A549 treated with AZD2906 at 1 μM for 4 hours (cell line): ENCODE results near the gene BCLAF1. TPM values are rescaled to one million over a fixed set of nuclear protein-coding genes. Genes with fewer than 3 reads are reported as not detected.

ENCODE experiments used
- total RNA-seq: library from RNA; stranded (reverse); fragments of 200-300 nt; extraction: Qiagen RNA extraction; gene quantifications from 5 replicates; pipeline ENCODE4 v1.2.3, GENCODE V29; 2022

BCLAF1 gene, protein sequence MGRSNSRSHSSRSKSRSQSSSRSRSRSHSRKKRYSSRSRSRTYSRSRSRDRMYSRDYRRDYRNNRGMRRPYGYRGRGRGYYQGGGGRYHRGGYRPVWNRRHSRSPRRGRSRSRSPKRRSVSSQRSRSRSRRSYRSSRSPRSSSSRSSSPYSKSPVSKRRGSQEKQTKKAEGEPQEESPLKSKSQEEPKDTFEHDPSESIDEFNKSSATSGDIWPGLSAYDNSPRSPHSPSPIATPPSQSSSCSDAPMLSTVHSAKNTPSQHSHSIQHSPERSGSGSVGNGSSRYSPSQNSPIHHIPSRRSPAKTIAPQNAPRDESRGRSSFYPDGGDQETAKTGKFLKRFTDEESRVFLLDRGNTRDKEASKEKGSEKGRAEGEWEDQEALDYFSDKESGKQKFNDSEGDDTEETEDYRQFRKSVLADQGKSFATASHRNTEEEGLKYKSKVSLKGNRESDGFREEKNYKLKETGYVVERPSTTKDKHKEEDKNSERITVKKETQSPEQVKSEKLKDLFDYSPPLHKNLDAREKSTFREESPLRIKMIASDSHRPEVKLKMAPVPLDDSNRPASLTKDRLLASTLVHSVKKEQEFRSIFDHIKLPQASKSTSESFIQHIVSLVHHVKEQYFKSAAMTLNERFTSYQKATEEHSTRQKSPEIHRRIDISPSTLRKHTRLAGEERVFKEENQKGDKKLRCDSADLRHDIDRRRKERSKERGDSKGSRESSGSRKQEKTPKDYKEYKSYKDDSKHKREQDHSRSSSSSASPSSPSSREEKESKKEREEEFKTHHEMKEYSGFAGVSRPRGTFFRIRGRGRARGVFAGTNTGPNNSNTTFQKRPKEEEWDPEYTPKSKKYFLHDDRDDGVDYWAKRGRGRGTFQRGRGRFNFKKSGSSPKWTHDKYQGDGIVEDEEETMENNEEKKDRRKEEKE
- total RNA-seq: 51.1 to 90.7 TPM (median 63.8 TPM) in 5 replicates

DNA sequence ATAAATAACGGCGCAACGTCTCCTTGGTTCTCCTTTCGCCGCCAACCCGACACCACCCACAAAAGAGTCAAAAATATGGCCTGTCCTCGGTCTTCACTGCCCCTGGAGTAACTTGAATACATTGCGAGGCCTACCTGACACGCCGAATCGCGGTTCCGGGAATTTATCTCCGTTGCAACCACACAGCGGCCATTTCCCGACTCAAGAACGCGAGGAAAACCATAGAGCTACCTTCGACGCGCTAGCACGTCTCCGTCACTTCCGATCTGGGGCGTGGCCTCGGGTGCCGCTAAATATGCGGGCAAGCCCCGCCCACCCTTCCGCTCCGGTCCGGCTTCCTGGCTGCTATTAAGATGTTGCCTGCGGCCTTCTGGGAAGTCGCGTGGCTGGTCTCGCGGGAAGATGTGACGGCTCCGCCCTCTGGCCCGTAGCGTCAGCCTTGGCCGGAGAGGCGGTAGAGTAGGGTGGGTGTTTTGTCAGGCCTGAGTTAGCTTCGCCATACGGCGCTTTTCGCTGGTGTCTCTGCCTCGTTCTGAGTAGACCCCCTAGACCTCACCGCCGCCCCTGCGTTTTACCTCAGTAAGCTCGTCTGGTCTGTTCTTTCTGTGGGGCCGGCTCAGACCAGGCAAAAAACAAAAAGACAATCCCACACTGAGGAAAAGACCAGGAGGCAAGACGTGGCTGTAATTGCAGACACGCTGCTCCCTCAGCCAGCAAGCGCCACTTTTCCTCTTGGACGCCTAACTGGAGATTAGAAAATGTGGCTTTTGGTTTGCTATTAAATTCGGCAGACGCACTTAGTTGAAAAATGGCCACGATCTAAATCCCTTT lies at the start of gene BCLAF1:
Gene BCLAF1 (minus strand): TSS at position 268 of the 831 bp plus-strand sequence. CDS start 9,980 bp downstream, outside the sequence.

DNA sequence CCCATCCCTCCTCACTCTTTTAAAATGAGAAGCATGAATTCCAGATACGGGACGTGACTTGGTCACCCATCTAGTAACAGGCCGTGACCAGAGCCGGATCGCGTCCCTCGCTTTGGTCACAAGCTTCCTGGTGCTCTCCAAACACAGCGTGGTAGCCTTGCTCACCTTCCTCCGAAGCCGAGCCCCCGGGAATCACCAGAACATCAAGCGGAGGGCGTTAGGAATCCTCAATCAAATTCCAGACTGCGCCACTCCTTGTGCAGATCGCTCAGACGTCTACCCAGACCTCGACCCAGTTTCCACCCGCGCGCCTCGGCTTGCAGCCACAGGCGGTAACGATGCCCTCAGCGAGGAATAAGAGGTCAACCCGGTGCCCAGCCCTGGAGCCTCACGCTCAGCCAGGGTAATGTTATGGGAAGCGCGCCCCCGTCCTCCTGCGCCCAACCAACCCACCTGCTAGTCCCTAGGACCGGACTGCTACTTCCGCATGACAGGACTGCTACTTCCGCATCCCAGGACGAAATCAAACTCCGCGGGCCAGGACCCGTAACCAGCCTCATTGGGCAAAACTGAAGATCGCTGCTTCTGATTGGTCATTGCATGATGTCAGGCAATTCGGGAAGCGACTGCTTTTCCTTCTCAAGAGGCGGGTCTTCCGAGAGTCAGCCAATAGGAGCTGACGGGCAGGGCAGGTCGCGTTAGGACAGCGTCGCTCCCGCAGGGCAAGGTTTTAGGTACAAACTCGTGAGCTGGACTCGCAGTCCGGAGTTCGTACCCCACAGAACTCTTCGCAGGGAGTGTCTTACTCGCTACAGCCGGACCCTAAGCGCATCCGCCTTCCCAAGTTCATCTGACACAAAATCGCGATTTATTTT lies 39.6 kb downstream of the BCLAF1 start, which contains the start of gene MTFR2:
Gene MTFR2 (minus strand): TSS at position 501 of the 875 bp plus-strand sequence. CDS start 1,212 bp downstream, outside the sequence.

Other genes with a start within 250 kb of the BCLAF1 start
- 11.2 to 12.0 TPM (median 11.6 TPM) in 5 replicates for gene MTFR2, start 39.5 kb downstream of the BCLAF1 start, total RNA-seq